EH (cell line): ENCODE results near the gene ITIH5.
A peak's percentile ranks its signal among the peaks of the same experiment; 100 is the strongest.

ENCODE experiments used
- DNase-seq: peaks from one replicate; pipeline ENCODE4 v3.0.0-alpha.2; 2015; ENCODE audit warnings: low read depth

The ITIH5 gene

DNA sequence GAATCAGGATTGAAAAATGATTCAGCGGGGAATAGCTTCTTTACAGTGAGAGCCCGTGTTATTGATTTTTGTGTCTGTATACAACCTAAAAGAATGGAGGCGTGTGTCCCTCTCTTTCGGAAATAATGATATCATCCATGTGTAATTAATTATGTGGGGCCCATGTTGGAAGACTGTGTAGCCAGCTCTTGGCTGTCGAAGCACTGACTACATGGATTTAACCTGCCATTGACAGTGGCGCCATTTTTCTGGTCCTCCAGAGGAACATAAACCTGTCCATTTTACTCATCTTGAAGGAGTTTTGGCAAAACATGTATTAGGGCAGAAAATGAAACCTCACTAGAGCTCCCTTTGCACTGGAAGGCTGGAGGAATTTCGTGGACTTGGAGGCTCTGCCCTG lies 119.6 kb downstream of the ITIH5 start:
- no peak for DNase-seq

DNA sequence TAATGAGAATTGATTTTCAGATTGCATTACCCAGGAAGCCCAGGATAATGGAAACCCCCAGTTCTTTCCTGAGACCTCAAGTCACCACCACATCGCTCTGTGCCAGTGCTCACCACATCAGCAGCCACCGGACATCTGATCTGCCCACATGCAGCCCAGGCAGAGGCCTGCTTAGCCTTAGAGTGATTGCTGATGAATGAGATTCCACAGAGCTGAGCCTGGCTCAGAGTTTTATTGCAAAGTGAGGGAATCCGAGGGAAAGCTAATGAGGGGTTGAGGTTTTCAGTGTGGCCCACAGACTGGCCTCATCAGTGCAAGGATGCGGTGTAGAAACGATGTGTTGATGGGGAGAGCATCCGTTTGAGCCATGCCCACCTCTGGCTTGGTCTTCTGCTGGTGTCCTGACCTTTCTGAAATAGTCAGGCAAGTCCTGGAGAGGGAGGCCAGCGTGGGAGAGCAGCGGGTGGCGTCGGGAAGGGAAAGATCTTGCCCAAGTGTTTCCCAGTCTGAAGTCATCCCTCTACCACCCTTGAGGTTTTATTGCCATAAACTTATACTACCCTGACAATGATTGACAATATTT lies 120.3 kb downstream of the ITIH5 start:
- no peak for DNase-seq

DNA sequence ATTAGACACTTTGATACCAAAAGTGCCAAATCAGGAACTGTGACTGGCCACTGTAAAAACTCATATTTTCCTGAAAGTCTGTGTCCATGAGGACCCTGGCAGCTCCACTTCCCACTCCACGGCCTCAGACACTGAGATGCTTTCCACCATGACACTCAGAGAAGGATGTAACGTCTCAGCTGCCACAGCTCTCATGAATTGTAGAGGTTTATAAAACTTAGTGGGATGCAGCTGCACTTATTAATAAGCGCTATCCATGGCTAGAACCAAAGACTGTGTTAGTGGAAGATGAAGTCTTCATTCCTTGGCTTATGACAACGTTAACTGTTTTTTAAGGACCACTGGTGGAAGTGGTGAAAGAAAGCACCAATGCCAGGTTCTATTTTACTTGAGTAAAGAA lies 121.0 kb downstream of the ITIH5 start:
- no peak for DNase-seq

- no peak for DNase-seq
Observed at GRCh38 chr10:7545261-7545660, 121.5 kb downstream of the ITIH5 start.

DNA sequence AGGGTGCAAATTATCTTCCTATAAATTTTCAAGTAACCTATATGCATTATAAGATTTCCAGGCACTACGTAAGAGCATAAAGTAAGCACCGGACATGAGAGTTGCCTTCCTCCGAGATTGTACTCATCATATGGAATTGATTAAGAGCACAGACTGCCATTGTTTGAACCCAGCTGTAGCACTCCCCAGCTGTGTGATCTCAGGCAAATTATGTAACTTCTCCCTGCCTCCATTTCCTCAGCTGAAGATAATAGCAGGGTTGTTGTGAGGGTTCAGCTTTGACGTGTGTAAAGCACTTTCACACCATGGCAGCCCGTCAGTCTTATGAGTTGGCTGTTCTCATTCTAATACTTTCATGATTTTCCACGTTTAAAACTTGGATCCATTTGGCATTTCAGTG lies 122.6 kb downstream of the ITIH5 start:
- DNase-seq, result no peak

- no peak for DNase-seq
Observed at GRCh38 chr10:7542189-7542914, 124.4 kb downstream of the ITIH5 start.

DNA sequence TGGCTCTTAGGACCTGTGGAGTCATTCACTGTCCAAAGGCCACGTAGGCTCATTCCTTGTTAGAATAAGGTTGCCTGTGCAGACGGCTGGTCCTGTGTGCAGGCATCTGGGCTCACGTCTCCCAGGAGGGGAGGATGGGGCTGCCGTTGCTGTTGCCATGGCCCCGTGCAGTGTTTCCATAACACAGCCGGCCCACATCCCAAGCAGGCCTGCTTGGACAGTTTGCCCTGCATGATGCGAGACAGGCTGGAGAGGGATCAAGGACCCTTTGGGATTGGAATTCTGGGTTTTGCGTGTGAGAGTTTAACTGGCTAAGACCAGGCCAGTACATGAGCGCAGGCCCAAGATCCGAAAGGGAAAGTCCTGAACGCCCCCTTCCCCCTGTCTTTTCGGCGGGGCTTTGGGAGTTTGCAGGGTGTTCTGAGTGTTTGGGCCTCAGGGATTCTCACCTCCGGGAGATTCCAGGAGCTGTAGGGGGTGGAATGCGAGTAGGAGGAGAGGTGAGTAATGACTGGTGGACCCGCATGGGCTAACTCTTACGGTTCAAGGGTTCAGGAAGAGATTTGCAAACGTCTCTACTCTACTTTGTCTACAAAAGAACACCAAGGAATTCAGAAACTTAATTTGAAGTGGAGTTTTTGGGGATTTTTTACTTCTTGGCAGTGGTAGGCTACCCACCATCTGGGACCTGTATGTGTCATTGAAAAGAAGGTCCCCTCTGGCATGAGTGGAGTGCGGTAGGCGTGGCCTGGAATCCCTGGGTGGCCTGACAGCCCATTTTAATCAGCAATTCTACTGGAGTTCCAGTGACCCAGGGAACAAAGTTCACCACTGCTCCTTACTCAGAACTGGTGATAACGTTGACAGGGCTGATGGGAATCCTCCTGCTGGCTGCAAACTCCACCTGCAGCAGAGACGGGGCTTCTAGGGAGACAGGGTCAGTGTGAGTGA lies 125.4 kb downstream of the ITIH5 start:
- peak; percentile 1 for DNase-seq

- no peak for DNase-seq
Observed at GRCh38 chr10:7538970-7539654, 127.7 kb downstream of the ITIH5 start.

DNA sequence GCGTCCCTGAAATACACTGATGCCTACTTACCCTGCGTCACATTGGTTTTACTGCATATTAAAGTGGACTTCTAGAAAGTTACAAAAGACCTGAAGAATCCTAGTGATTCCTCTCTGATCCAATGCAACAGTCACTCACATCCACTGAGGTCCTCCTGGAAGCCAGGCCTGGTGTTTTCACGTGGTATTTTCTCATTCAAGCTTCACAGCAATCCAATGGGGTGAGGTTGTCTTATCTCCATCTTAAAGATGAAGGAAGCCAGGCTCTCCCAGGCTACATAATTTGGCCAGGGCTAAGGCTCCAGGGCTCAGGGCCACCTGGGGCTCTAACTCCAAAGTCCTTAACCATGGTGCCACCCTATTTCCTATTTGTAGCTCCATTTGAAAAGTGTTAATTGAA lies 129.6 kb downstream of the ITIH5 start:
- no peak for DNase-seq

GRCh38 chr10:7534480-7534852 lies 132.3 kb downstream of the ITIH5 start:
- no peak for DNase-seq

GRCh38 chr10:7533657-7534479 lies 132.9 kb downstream of the ITIH5 start:
- no peak for DNase-seq

DNA sequence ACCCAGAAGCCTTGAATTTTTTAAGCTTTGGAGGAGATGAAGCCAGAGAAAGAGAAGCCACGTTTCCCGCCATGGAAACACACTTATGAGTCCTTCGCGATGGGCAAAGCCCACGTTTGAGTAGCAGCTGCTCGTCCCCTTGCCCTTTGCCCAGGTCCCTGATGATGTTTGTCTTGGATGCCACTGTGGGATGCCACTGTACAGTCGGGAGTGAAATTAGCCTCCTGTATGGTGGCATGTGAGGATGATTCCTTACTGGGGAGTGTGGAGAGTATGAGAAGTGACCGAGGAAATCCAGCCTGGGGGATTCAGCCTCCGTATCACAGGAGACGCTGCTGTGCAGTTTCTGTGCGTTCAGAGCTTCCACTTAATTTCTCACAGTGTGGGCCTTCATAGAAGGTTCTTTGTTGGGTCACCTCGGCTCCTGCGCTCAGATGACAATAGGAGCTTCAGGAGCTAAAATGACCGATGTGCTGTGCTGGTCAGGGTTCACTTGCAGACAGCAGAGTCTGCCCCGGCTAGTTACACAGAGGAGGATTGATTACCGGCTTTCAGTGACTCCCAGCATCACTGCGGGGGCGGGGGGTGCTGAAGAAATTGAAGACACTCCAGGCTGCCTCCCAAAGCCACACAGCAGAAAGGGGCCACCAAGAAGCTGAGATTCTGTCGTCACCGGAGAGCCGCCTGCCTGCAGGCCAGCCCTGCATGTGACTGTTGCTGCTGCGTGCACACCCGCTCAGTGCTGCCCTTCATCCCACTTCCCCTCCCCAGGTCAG lies 133.9 kb downstream of the ITIH5 start:
- no peak for DNase-seq

DNA sequence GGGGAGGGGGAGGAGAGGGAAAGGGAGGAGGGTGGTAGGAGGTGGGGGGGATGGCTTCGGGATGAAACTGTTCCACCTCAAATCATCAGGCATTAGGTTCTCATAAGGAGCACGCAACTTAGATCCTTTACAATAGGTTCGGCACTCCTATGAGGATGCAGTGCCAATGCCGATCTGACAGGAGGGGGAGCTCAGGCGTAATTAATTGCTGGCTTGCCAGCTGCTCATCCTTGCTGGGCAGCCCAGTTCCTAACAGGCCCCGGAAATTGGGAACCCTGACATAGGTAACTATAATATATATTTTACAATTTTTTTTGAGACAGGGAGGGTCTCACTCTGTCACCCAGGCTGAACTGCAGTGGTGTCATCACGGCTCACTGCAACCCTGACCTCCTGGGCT lies 137.1 kb downstream of the ITIH5 start:
- peak; percentile 5 for DNase-seq

GRCh38 chr10:7527468-7527867 lies 139.3 kb downstream of the ITIH5 start:
- no peak for DNase-seq

GRCh38 chr10:7526017-7526400 lies 140.8 kb downstream of the ITIH5 start:
- peak; percentile 3 for DNase-seq

- DNase-seq, result peak; percentile 65
Observed at GRCh38 chr10:7525314-7526016, 141.3 kb downstream of the ITIH5 start.

DNA sequence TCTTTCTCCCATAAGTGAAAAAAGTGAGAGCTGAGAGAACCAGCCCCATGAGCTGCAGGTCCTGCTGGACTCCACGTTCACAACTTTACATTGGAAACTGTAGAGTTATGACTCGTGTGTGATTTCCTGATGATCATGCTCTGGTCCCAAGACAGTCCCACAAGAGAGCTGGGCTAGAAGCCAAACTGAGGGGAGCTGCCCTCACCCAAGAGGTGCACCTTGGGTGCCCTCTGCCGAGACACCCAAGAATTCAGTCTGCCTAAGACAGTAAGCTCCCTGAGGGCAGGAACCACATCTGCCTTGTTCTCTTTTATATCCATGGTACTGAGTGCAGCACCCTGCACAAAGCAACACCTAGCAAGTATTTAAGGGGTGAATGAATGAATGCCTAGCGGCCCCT lies 143.1 kb downstream of the ITIH5 start:
- no peak for DNase-seq

- DNase-seq, result no peak
Observed at GRCh38 chr10:7520507-7521485, 146.0 kb downstream of the ITIH5 start.

- no peak for DNase-seq
Observed at GRCh38 chr10:7519351-7519750, 147.4 kb downstream of the ITIH5 start.
